IPS-18a (cell line): ENCODE results near the gene TANGO2.
A peak's percentile ranks its signal among the peaks of the same experiment; 100 is the strongest.

Experiments used
- H3K27ac ChIP-seq: one replicate; pipeline ENCODE4 v1.5.1; 2013; ENCODE audit warnings: low read length
- H3K27me3 ChIP-seq: one replicate; pipeline ENCODE4 v1.6.1; 2013; ENCODE audit warnings: mild to moderate bottlenecking, low read length; ENCODE audit not compliant: control insufficient read depth, insufficient read depth
- H3K36me3 ChIP-seq: one replicate; pipeline ENCODE4 v1.6.1; 2013; ENCODE audit warnings: low read depth, low read length; ENCODE audit not compliant: control insufficient read depth
- H3K4me1 ChIP-seq: one replicate; pipeline ENCODE4 v1.6.1; 2013; ENCODE audit warnings: low read depth, low read length; ENCODE audit not compliant: control insufficient read depth
- H3K4me3 ChIP-seq: one replicate; pipeline ENCODE4 v1.5.1; 2013; ENCODE audit warnings: low read length
- H3K9ac ChIP-seq: one replicate; pipeline ENCODE4 v1.6.1; 2013; ENCODE audit warnings: mild to moderate bottlenecking, low read length, moderate library complexity
- H3K9me3 ChIP-seq: one replicate; pipeline ENCODE4 v1.6.1; 2013; ENCODE audit warnings: low read depth, low read length; ENCODE audit not compliant: control insufficient read depth

Gene TANGO2

GRCh38 chr22:20011123-20011992 lies 9.6 kb upstream of the TANGO2 start:
- Histone ChIP-seq H3K4me1 (no peaks in the 10 kb centered on the region), H3K9me3 (no peaks in the 10 kb centered on the region), H3K36me3 (no peaks in the 10 kb centered on the region), H3K27me3 (peaks cover 17% of the 10 kb centered on the region), H3K4me3 (no peak overlapping the region), H3K9ac (no peak overlapping the region), H3K27ac (no peak overlapping the region)

GRCh38 chr22:20011993-20012740 lies 8.7 kb upstream of the TANGO2 start:
- Histone ChIP-seq H3K36me3 (no peaks in the 10 kb centered on the region), H3K4me3 (no peak overlapping the region), H3K9me3 (no peaks in the 10 kb centered on the region), H3K4me1 (peaks cover under 1% of the 10 kb centered on the region), H3K27me3 (peaks cover 19% of the 10 kb centered on the region), H3K27ac (no peak overlapping the region), H3K9ac (no peak overlapping the region)

GRCh38 chr22:20012741-20013331 lies 8.1 kb upstream of the TANGO2 start:
- Histone ChIP-seq H3K4me3 (no peak overlapping the region), H3K36me3 (no peaks in the 10 kb centered on the region), H3K9ac (no peak overlapping the region)

GRCh38 chr22:20013382-20013871 lies 7.5 kb upstream of the TANGO2 start:
- no peak overlapping the region for H3K9ac ChIP-seq
- peaks cover 5% of the 10 kb centered on the region for H3K4me1 ChIP-seq
- no peak overlapping the region for H3K4me3 ChIP-seq
- H3K27me3 ChIP-seq, result peaks cover 32% of the 10 kb centered on the region
- H3K36me3 ChIP-seq, result no peaks in the 10 kb centered on the region
- no peaks in the 10 kb centered on the region for H3K9me3 ChIP-seq
- H3K27ac ChIP-seq, result no peak overlapping the region

More at GRCh38 chr22:20012741-20013331, 8.1 kb upstream of the TANGO2 start:
- Histone ChIP-seq H3K27me3 (peaks cover 26% of the 10 kb centered on the region), H3K9me3 (no peaks in the 10 kb centered on the region), H3K27ac (no peak overlapping the region), H3K4me1 (peaks cover 5% of the 10 kb centered on the region)

- H3K4me1 ChIP-seq, result peaks cover 5% of the 10 kb centered on the region
- no peaks in the 10 kb centered on the region for H3K36me3 ChIP-seq
- H3K4me3 ChIP-seq, result no peak overlapping the region
- H3K27ac ChIP-seq, result no peak overlapping the region
- no peaks in the 10 kb centered on the region for H3K9me3 ChIP-seq
- no peak overlapping the region for H3K9ac ChIP-seq
- H3K27me3 ChIP-seq, result peaks cover 44% of the 10 kb centered on the region
Observed at GRCh38 chr22:20014526-20015186, 6.3 kb upstream of the TANGO2 start.

GRCh38 chr22:20015187-20015625 lies 5.7 kb upstream of the TANGO2 start:
- H3K9me3 ChIP-seq, result no peaks in the 10 kb centered on the region
- H3K27me3 ChIP-seq, result peaks cover 50% of the 10 kb centered on the region
- H3K36me3 ChIP-seq, result no peaks in the 10 kb centered on the region
- peaks cover 5% of the 10 kb centered on the region for H3K4me1 ChIP-seq
- no peak overlapping the region for H3K9ac ChIP-seq
- no peak overlapping the region for H3K27ac ChIP-seq
- no peak overlapping the region for H3K4me3 ChIP-seq

GRCh38 chr22:20015971-20016733 lies 4.8 kb upstream of the TANGO2 start:
- H3K9me3 ChIP-seq, result no peaks in the 10 kb centered on the region
- H3K4me3 ChIP-seq, result peak overlapping the region; percentile 71
- no peaks in the 10 kb centered on the region for H3K36me3 ChIP-seq
- no peak overlapping the region for H3K9ac ChIP-seq
- H3K4me1 ChIP-seq, result peaks cover 5% of the 10 kb centered on the region
- H3K27ac ChIP-seq, result no peak overlapping the region
- peaks cover 52% of the 10 kb centered on the region for H3K27me3 ChIP-seq

- Histone ChIP-seq H3K9me3 (no peaks in the 10 kb centered on the region), H3K4me3 (peak within 1 kb of the TSS; percentile 71), H3K27ac (no peak within 1 kb of the TSS), H3K36me3 (no peaks in the 10 kb centered on the region), H3K9ac (no peak within 1 kb of the TSS), H3K4me1 (peaks cover 5% of the 10 kb centered on the region), H3K27me3 (peaks cover 52% of the 10 kb centered on the region)
Observed at GRCh38 chr22:20016734-20017621, 3.9 kb upstream of the TANGO2 start, which contains the start of gene ARVCF. TSS of gene ARVCF (minus strand) at chr22:20016823. CDS start at chr22:19990794, 26,029 bp downstream.

- Histone ChIP-seq H3K4me1 (peaks cover 5% of the 10 kb centered on the region), H3K4me3 (peak overlapping the region; percentile 71), H3K27ac (no peak overlapping the region), H3K36me3 (no peaks in the 10 kb centered on the region), H3K9me3 (no peaks in the 10 kb centered on the region), H3K9ac (no peak overlapping the region), H3K27me3 (peaks cover 52% of the 10 kb centered on the region)
Observed at GRCh38 chr22:20017622-20017958, 3.3 kb upstream of the TANGO2 start.

GRCh38 chr22:20018001-20018400 lies 2.9 kb upstream of the TANGO2 start:
- Histone ChIP-seq H3K36me3 (no peaks in the 10 kb centered on the region), H3K27me3 (peaks cover 52% of the 10 kb centered on the region), H3K4me1 (peaks cover 5% of the 10 kb centered on the region), H3K9ac (no peak overlapping the region), H3K27ac (no peak overlapping the region), H3K4me3 (no peak overlapping the region), H3K9me3 (no peaks in the 10 kb centered on the region)
